Activated CD4-positive, alpha-beta T cell treated with anti-CD3 and anti-CD28 coated beads, Interleukin-2, amount 10 ng/mL, durations not matched to agents 7 days and 5 days (primary cell): ENCODE data around the gene SPATA31C1. TPM values are rescaled to one million over a fixed set of nuclear protein-coding genes. Genes with fewer than 3 reads are reported as not detected.
A peak's percentile ranks its signal among the peaks of the same experiment; 100 is the strongest.

Source experiments
- CTCF ChIA-PET: fragments of 350-600 bp; sonication (Branson Sonifier 250); formaldehyde crosslinking; loops from one replicate; lab custom pipeline; 2021; ENCODE audit warnings: antibody characterized with exemption; lab: Charles Lee
- POLR2A ChIA-PET: fragments of 350-600 bp; sonication (Branson Sonifier 250); formaldehyde crosslinking; loops from one replicate; lab custom pipeline; 2021; ENCODE audit warnings: antibody characterized with exemption; lab: Charles Lee
- DNase-seq: peaks from one replicate; pipeline ENCODE4 v3.0.0-alpha.2; 2020
- H3K27ac Mint-ChIP-seq: one replicate; pipeline ENCODE4 v1.8.0; 2021; ENCODE audit warnings: mild to moderate bottlenecking, moderate library complexity, mixed read lengths
- H3K27me3 Mint-ChIP-seq: one replicate; pipeline ENCODE4 v1.8.0; 2021; ENCODE audit warnings: mixed read lengths
- H3K36me3 Mint-ChIP-seq: one replicate; pipeline ENCODE4 v1.8.0; 2021; ENCODE audit warnings: low read depth, mixed read lengths
- H3K4me1 Mint-ChIP-seq: one replicate; pipeline ENCODE4 v1.8.0; 2021; ENCODE audit warnings: mixed read lengths
- H3K4me3 Mint-ChIP-seq: one replicate; pipeline ENCODE4 v1.8.0; 2021; ENCODE audit warnings: mild to moderate bottlenecking, moderate library complexity, mixed read lengths
- H3K9me3 Mint-ChIP-seq: one replicate; pipeline ENCODE4 v1.8.0; 2021; ENCODE audit warnings: mixed read lengths
- total RNA-seq, 2 experiments: library from RNA; stranded (reverse); gene quantifications; one replicate each; pipeline ENCODE4 v1.2.3, GENCODE V29; 2021

Gene SPATA31C1
- total RNA-seq, 2 experiments from 2014 or later = not detected

- POLR2A ChIA-PET = no interaction called here
- CTCF ChIA-PET = interaction anchor here (1.2 to 2.5 kb wide), 2 partner anchors 9 to 10 kb away, joined by 3 to 8 read pairs; no protein-coding TSS in a partner anchor
- H3K9me3 Mint-ChIP-seq = no peaks in the 10 kb centered on the region
Measured at GRCh38 chr9:87959916-87960581, 42.3 kb downstream of the SPATA31C1 start.

GRCh38 chr9:87963770-87964169 lies 46.0 kb downstream of the SPATA31C1 start:
- Mint-ChIP-seq H3K9me3 (no peaks in the 10 kb centered on the region), H3K4me1 (no peaks in the 10 kb centered on the region), H3K36me3 (no peaks in the 10 kb centered on the region), H3K4me3 (no peak overlapping the region), H3K27me3 (peaks cover 18% of the 10 kb centered on the region), H3K27ac (no peak overlapping the region)
- ChIA-PET CTCF (no interaction called here), POLR2A (no interaction called here)
- DNase-seq = no peak

More at GRCh38 chr9:87959916-87960581, 42.3 kb downstream of the SPATA31C1 start:
- Mint-ChIP-seq H3K27ac (no peak overlapping the region), H3K36me3 (no peaks in the 10 kb centered on the region), H3K27me3 (peaks cover 22% of the 10 kb centered on the region), H3K4me3 (no peak overlapping the region), H3K4me1 (peaks cover 7% of the 10 kb centered on the region)
- no peak for DNase-seq

GRCh38 chr9:87964826-87965225 lies 47.1 kb downstream of the SPATA31C1 start:
- Mint-ChIP-seq H3K27ac (no peak overlapping the region), H3K27me3 (peaks cover 15% of the 10 kb centered on the region), H3K9me3 (no peaks in the 10 kb centered on the region), H3K4me1 (no peaks in the 10 kb centered on the region), H3K4me3 (no peak overlapping the region), H3K36me3 (no peaks in the 10 kb centered on the region)
- ChIA-PET CTCF (no interaction called here), POLR2A (no interaction called here)
- no peak for DNase-seq

GRCh38 chr9:87968155-87968554 lies 50.4 kb downstream of the SPATA31C1 start:
- no peaks in the 10 kb centered on the region for H3K4me1 Mint-ChIP-seq
- no peaks in the 10 kb centered on the region for H3K27me3 Mint-ChIP-seq
- H3K27ac Mint-ChIP-seq = no peak overlapping the region
- ChIA-PET CTCF (no interaction called here), POLR2A (no interaction called here)
- H3K4me3 Mint-ChIP-seq = no peak overlapping the region
- no peak for DNase-seq
- H3K36me3 Mint-ChIP-seq = no peaks in the 10 kb centered on the region
- H3K9me3 Mint-ChIP-seq = no peaks in the 10 kb centered on the region

- H3K9me3 Mint-ChIP-seq = peaks cover 2% of the 10 kb centered on the region
- POLR2A ChIA-PET = no interaction called here
Measured at GRCh38 chr9:87970602-87971001, 52.8 kb downstream of the SPATA31C1 start.

GRCh38 chr9:87973122-87973521 lies 55.4 kb downstream of the SPATA31C1 start:
- CTCF ChIA-PET = no interaction called here
- POLR2A ChIA-PET = no interaction called here
- Mint-ChIP-seq H3K27ac (peak overlapping the region; percentile 69), H3K9me3 (peaks cover 2% of the 10 kb centered on the region), H3K4me3 (peak overlapping the region; percentile 92), H3K4me1 (peaks cover 14% of the 10 kb centered on the region), H3K36me3 (no peaks in the 10 kb centered on the region), H3K27me3 (peaks cover 3% of the 10 kb centered on the region)
- no peak for DNase-seq

More at GRCh38 chr9:87970602-87971001, 52.8 kb downstream of the SPATA31C1 start:
- Mint-ChIP-seq H3K36me3 (no peaks in the 10 kb centered on the region), H3K4me1 (peaks cover 14% of the 10 kb centered on the region), H3K27ac (no peak overlapping the region), H3K4me3 (no peak overlapping the region), H3K27me3 (peaks cover 3% of the 10 kb centered on the region)
- no peak for DNase-seq
- CTCF ChIA-PET = interaction anchor here (1.5 kb wide), 1 partner anchor 10 kb away, joined by 8 read pairs; no protein-coding TSS in a partner anchor

Other genes with a start within 250 kb of the SPATA31C1 start
- gene CTSL, start 191.8 kb upstream of the SPATA31C1 start, total RNA-seq = 10 to 100 TPM; 10.1 to 10.2 TPM
- gene SPATA31E1, start 35.1 kb upstream of the SPATA31C1 start, total RNA-seq = not detected
- gene CDK20, start 56.6 kb downstream of the SPATA31C1 start, total RNA-seq = 1 to 10 TPM; 1.4 to 1.5 TPM
- under 1 TPM in 1 of 2 experiments, not detected in 1; 0.04 TPM for gene SPATA31C2, start 220.5 kb downstream of the SPATA31C1 start, total RNA-seq